Measurements from ENCODE around the gene PABPN1.

PABPN1 gene

GRCh38 chr14:23297611-23298277 is 23.5 kb upstream of the PABPN1 start:
- no peaks in the 10 kb centered on the region for H3K9me3 Mint-ChIP-seq
- peaks cover 7% of the 10 kb centered on the region for H3K36me3 Mint-ChIP-seq
- no peak for ATAC-seq
- no peaks in the 10 kb centered on the region for H3K27me3 Mint-ChIP-seq
- no peak overlapping the region for H3K27ac Mint-ChIP-seq
- H3K4me3 Mint-ChIP-seq = no peak overlapping the region
- H3K4me1 Mint-ChIP-seq = peaks cover 36% of the 10 kb centered on the region

DNA sequence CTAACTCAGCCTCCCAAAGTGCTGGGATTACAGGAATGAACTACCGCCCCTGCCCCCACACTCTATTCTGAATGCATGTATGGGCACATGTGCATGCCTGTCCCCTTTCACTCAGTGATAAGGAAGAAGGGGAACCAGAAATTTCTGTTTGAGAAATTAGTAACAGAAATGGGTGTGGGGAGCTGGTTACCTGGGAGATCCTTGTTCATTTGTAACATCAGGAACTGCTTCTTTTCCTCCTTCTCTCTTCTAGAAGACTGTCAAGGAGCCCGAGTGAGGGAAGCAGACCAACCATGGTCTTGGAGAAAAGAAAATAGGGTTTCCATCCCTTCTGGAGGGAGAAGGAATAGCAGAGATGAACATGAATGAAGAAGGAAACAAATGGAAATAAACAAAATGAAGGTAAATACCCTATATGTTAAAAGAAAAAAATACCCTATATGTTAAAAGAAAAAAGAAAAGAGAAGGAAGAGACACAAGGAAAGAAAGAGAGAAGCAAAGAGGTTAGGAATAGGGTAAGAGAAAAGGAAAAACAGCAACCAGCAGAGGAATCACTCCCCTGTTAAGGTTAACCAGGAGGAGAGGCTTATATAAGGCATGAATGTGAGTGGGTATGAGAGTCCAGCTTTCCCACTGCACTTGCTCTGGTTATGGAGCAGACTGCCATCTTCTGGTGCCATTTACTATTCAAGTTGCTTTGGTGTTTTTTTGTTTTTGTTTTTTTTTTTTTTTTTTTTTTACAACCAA is 21.9 kb upstream of the PABPN1 start:
- ATAC-seq = no peak
- Mint-ChIP-seq H3K4me3 (no peak overlapping the region), H3K36me3 (peaks cover 7% of the 10 kb centered on the region)

GRCh38 chr14:23299986-23300686 is 21.1 kb upstream of the PABPN1 start:
- Mint-ChIP-seq H3K27ac (peak overlapping the region; percentile 91), H3K27me3 (no peaks in the 10 kb centered on the region), H3K4me1 (peaks cover 27% of the 10 kb centered on the region), H3K9me3 (no peaks in the 10 kb centered on the region), H3K4me3 (peak overlapping the region; percentile 95), H3K36me3 (peaks cover 7% of the 10 kb centered on the region)
- no peak for ATAC-seq

More for the DNA sequence above, 21.9 kb upstream of the PABPN1 start:
- Mint-ChIP-seq H3K27me3 (no peaks in the 10 kb centered on the region), H3K9me3 (no peaks in the 10 kb centered on the region), H3K27ac (peak overlapping the region; percentile 91), H3K4me1 (peaks cover 35% of the 10 kb centered on the region)

DNA sequence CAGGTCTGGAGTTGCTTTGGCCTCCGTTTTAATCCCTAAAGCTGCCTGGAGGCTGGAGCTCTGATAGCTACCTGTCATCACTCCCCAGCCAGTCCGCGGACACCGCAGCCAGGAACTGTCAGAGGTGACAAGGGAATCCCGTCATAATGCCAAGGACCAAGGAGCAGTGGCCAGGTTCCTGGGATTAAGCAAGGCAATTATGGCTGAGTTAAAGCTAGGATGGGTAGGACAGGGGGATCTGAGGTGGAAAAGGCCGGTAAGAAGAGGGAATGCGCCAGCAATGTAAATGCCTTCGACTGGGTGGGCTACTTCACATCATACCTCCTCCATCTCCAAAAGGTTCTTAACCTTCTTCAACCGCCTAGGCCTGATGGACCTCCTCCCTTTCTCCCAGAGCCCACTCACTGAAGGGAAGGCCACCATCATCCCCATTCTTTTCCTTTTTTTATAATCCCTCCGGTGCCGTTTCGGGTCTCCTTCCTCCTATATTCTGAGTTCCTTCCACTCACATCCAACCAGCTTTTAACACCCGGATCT is 20.5 kb upstream of the PABPN1 start:
- Mint-ChIP-seq H3K36me3 (peaks cover 7% of the 10 kb centered on the region), H3K27me3 (no peaks in the 10 kb centered on the region), H3K9me3 (no peaks in the 10 kb centered on the region), H3K27ac (peak overlapping the region; percentile 91), H3K4me3 (peak overlapping the region; percentile 95), H3K4me1 (peaks cover 27% of the 10 kb centered on the region)
- no peak for ATAC-seq

- Mint-ChIP-seq H3K4me1 (peaks cover 33% of the 10 kb centered on the region), H3K27ac (peak overlapping the region; percentile 91), H3K36me3 (peaks cover 7% of the 10 kb centered on the region)
Observed at GRCh38 chr14:23301288-23301968, 19.8 kb upstream of the PABPN1 start.

GRCh38 chr14:23301969-23302289 is 19.3 kb upstream of the PABPN1 start:
- H3K4me1 Mint-ChIP-seq = peaks cover 37% of the 10 kb centered on the region
- H3K36me3 Mint-ChIP-seq = peaks cover 2% of the 10 kb centered on the region
- H3K27ac Mint-ChIP-seq = peak overlapping the region; percentile 91
- peak overlapping the region; percentile 92 for H3K4me3 Mint-ChIP-seq
- H3K27me3 Mint-ChIP-seq = no peaks in the 10 kb centered on the region
- H3K9me3 Mint-ChIP-seq = no peaks in the 10 kb centered on the region
- peak; percentile 44 for ATAC-seq

More at GRCh38 chr14:23301288-23301968, 19.8 kb upstream of the PABPN1 start:
- H3K4me3 Mint-ChIP-seq = peak overlapping the region; percentile 95
- no peaks in the 10 kb centered on the region for H3K9me3 Mint-ChIP-seq
- peak; percentile 93 for ATAC-seq
- no peaks in the 10 kb centered on the region for H3K27me3 Mint-ChIP-seq

- H3K27ac Mint-ChIP-seq = peak within 1 kb of the TSS; percentile 91
- ATAC-seq = peak; percentile 65
- H3K36me3 Mint-ChIP-seq = no peaks in the 10 kb centered on the region
- peaks cover 44% of the 10 kb centered on the region for H3K4me1 Mint-ChIP-seq
- H3K27me3 Mint-ChIP-seq = no peaks in the 10 kb centered on the region
- H3K9me3 Mint-ChIP-seq = no peaks in the 10 kb centered on the region
- H3K4me3 Mint-ChIP-seq = peak within 1 kb of the TSS; percentile 92
Observed at GRCh38 chr14:23302290-23303225, 18.7 kb upstream of the PABPN1 start, which contains the start of gene PPP1R3E. TSS of gene PPP1R3E (minus strand) at chr14:23302859. CDS start at chr14:23302576, 283 bp downstream.

- Mint-ChIP-seq H3K4me1 (peaks cover 45% of the 10 kb centered on the region), H3K27ac (peak within 1 kb of the TSS; percentile 86), H3K9me3 (no peaks in the 10 kb centered on the region), H3K27me3 (no peaks in the 10 kb centered on the region), H3K36me3 (peaks cover 16% of the 10 kb centered on the region), H3K4me3 (peak within 1 kb of the TSS; percentile 78)
- peak; percentile 21 for ATAC-seq
Observed at GRCh38 chr14:23306412-23307145, 14.7 kb upstream of the PABPN1 start, which contains the start of gene BCL2L2. TSS of gene BCL2L2 (plus strand) at chr14:23306833. CDS start at chr14:23307768, 935 bp downstream.

GRCh38 chr14:23307146-23307530 is 14.1 kb upstream of the PABPN1 start:
- H3K27ac Mint-ChIP-seq = peak overlapping the region; percentile 86
- H3K4me3 Mint-ChIP-seq = peak overlapping the region; percentile 78

GRCh38 chr14:23307687-23308644 is 13.3 kb upstream of the PABPN1 start:
- peaks cover 22% of the 10 kb centered on the region for H3K36me3 Mint-ChIP-seq
- peaks cover 41% of the 10 kb centered on the region for H3K4me1 Mint-ChIP-seq
- H3K27ac Mint-ChIP-seq = peak overlapping the region; percentile 86
- no peaks in the 10 kb centered on the region for H3K9me3 Mint-ChIP-seq
- H3K27me3 Mint-ChIP-seq = no peaks in the 10 kb centered on the region
- ATAC-seq = no peak
- H3K4me3 Mint-ChIP-seq = peak overlapping the region; percentile 78

More at GRCh38 chr14:23307146-23307530, 14.1 kb upstream of the PABPN1 start:
- H3K27me3 Mint-ChIP-seq = no peaks in the 10 kb centered on the region
- peaks cover 45% of the 10 kb centered on the region for H3K4me1 Mint-ChIP-seq
- peaks cover 17% of the 10 kb centered on the region for H3K36me3 Mint-ChIP-seq
- ATAC-seq = no peak
- no peaks in the 10 kb centered on the region for H3K9me3 Mint-ChIP-seq

- no peak for ATAC-seq
- Mint-ChIP-seq H3K27me3 (no peaks in the 10 kb centered on the region), H3K4me1 (peaks cover 41% of the 10 kb centered on the region), H3K4me3 (no peak overlapping the region), H3K27ac (peak overlapping the region; percentile 86), H3K9me3 (no peaks in the 10 kb centered on the region), H3K36me3 (peaks cover 22% of the 10 kb centered on the region)
Observed at GRCh38 chr14:23308721-23309445, 12.4 kb upstream of the PABPN1 start.

DNA sequence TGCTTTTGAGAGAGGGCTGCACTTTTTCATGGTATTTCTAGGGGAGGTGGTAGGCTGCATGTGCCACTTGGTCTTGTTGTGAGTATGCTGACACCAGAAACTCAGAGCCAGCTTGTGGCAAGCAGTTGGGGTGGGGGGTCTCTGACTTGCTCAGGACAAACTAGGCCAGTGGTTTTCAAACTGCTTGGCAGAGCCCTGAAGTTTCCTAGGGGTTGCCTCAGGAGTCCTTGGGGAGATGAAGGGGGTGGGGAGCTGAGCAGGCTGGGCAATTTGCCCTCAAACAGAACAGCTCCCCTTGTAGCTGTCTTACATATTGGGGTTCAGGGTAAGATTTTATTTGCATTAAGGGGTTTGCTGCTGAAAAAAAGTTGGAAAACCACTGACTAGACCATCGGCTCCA is 10.7 kb upstream of the PABPN1 start:
- Mint-ChIP-seq H3K27me3 (no peaks in the 10 kb centered on the region), H3K9me3 (no peaks in the 10 kb centered on the region), H3K4me1 (peaks cover 41% of the 10 kb centered on the region), H3K4me3 (no peak overlapping the region), H3K27ac (no peak overlapping the region), H3K36me3 (peaks cover 22% of the 10 kb centered on the region)
- no peak for ATAC-seq

Measured in stimulated activated memory B cell treated with anti-CD40 and anti-IgM and Interleukin-4, amounts not matched to agents 10 μg/mL and 1 μg/mL and 100 μg/mL, for 72 hours (primary cell).